H1 (cell line): ENCODE data around the gene CMIP. TPM values are rescaled to one million over a fixed set of nuclear protein-coding genes. Genes with fewer than 3 reads are reported as not detected.

Experiments
- CTCF ChIA-PET: fragments of 300-600 bp; sonication (Branson Sonifier 250); formaldehyde crosslinking; loops from one replicate; lab custom pipeline; 2021; ENCODE audit not compliant: partially characterized antibody; lab: Charles Lee
- POLR2A ChIA-PET: fragments of 300-600 bp; sonication (Branson Sonifier 250); formaldehyde crosslinking; loops from one replicate; lab custom pipeline; 2021; ENCODE audit warnings: inconsistent platforms; ENCODE audit not compliant: partially characterized antibody; lab: Charles Lee
- DNase-seq, 2 experiments: peaks; one replicate each; pipeline versions ENCODE4 v3.0.0 to v3.0.0-alpha.2; 2010 to 2022; ENCODE audit warnings: low spot score in 2 of 2, low read depth in 1 of 2, mixed read lengths in 1 of 2
- FAIRE-seq: peaks from 2 replicates; lab custom pipeline; 2011; peaks lifted over from hg19 to GRCh38; lab: Jason Lieb, UNC
- H2AFZ ChIP-seq: 2 replicates; pipeline ENCODE4 v1.8.1; 2012; ENCODE audit warnings: low read length, inconsistent platforms
- H2AK5ac ChIP-seq: 2 replicates; pipeline ENCODE4 v1.6.1; 2013; ENCODE audit warnings: low read depth, low read length
- H2BK120ac ChIP-seq: replicated peaks from 2 replicates; pipeline ENCODE3; 2013; ENCODE audit warnings: low read depth, low read length, inconsistent platforms
- H2BK12ac ChIP-seq: 2 replicates; pipeline ENCODE4 v1.6.1; 2013; ENCODE audit warnings: low read depth, low read length
- H2BK15ac ChIP-seq: 2 replicates; pipeline ENCODE4 v1.6.1; 2013; ENCODE audit warnings: low read length
- H2BK20ac ChIP-seq: 2 replicates; pipeline ENCODE4 v1.6.1; 2013; ENCODE audit warnings: low read length
- H2BK5ac ChIP-seq: 2 replicates; pipeline ENCODE4 v1.6.1; 2013; ENCODE audit warnings: low read depth, low read length
- H3K14ac ChIP-seq: 2 replicates; pipeline ENCODE4 v1.6.1; 2013; ENCODE audit warnings: inconsistent platforms; ENCODE audit not compliant: insufficient read length
- H3K18ac ChIP-seq: 2 replicates; pipeline ENCODE4 v1.6.1; 2013; ENCODE audit warnings: low read length; ENCODE audit errors: extremely low read depth
- H3K23ac ChIP-seq: 2 replicates; pipeline ENCODE4 v1.6.1; 2013; ENCODE audit warnings: inconsistent platforms; ENCODE audit not compliant: insufficient read length
- H3K23me2 ChIP-seq: 2 replicates; pipeline ENCODE4 v1.6.1; 2013; ENCODE audit warnings: low read depth, low read length
- H3K27ac ChIP-seq: 2 replicates; pipeline ENCODE4 v1.6.1; 2011; ENCODE audit warnings: low read depth, low read length, inconsistent platforms
- H3K27me3 ChIP-seq, 4 experiments: replicated peaks in 1 of 4; 1 replicate in 1 of 4; 2 replicates in 3 of 4; pipeline versions ENCODE4 v1.6.1 to v1.8.1; 2011 to 2013; ENCODE audit warnings: low read length in 3 of 4, mild to moderate bottlenecking in 3 of 4, inconsistent platforms in 2 of 4, mixed read lengths in 2 of 4, moderate library complexity in 1 of 4; ENCODE audit not compliant: control insufficient read depth in 3 of 4, insufficient read depth in 3 of 4; ENCODE audit errors: extremely low read depth in 1 of 4
- H3K36me3 ChIP-seq, 4 experiments: 2 replicates each; pipeline versions ENCODE4 v1.6.1 to v1.8.1; 2011 to 2013; ENCODE audit warnings: mild to moderate bottlenecking in 4 of 4, low read length in 3 of 4, moderate library complexity in 2 of 4, control low read depth in 1 of 4, inconsistent platforms in 1 of 4; ENCODE audit not compliant: insufficient read depth in 4 of 4, control insufficient read depth in 2 of 4
- H3K4ac ChIP-seq: replicated peaks from 2 replicates; pipeline ENCODE3; 2013; ENCODE audit warnings: low read length, low read depth, mixed read lengths, inconsistent platforms; ENCODE audit not compliant: insufficient read length
- H3K4me1 ChIP-seq, 4 experiments: replicated peaks in 1 of 4; 1 replicate in 1 of 4; 2 replicates in 3 of 4; pipeline versions ENCODE4 v1.6.1 to v1.8.1; 2011 to 2013; ENCODE audit warnings: low read length in 3 of 4, inconsistent platforms in 2 of 4, mixed read lengths in 1 of 4; ENCODE audit not compliant: insufficient read depth in 4 of 4, control insufficient read depth in 3 of 4
- H3K4me2 ChIP-seq, 2 experiments: 2 replicates each; pipeline versions ENCODE4 v1.6.1 to v1.8.1; 2011 to 2013; ENCODE audit warnings: low read depth in 2 of 2, low read length in 2 of 2, control low read depth in 1 of 2, inconsistent platforms in 1 of 2, mild to moderate bottlenecking in 1 of 2; ENCODE audit not compliant: insufficient read depth in 1 of 2
- H3K4me3 ChIP-seq, 4 experiments: fragments of 200-600, 300-600 bp in 1 of 4; sonication (generic), shearing (Covaris generic), sonication (Bioruptor Twin) in 1 of 4; 2 replicates each; pipeline versions ENCODE4 v1.5.1 to v1.8.1; 2011 to 2016; ENCODE audit warnings: low read length in 4 of 4, low read depth in 3 of 4, control low read depth in 2 of 4, inconsistent platforms in 2 of 4, mild to moderate bottlenecking in 2 of 4, mixed read lengths in 1 of 4, moderate library complexity in 1 of 4; ENCODE audit not compliant: insufficient read depth in 2 of 4; ENCODE audit errors: extremely low read depth in 1 of 4
- H3K56ac ChIP-seq: replicated peaks from 2 replicates; pipeline ENCODE3; 2013; ENCODE audit warnings: low read depth, mild to moderate bottlenecking, mixed read lengths, low read length, inconsistent platforms; ENCODE audit not compliant: insufficient read length
- H3K79me1 ChIP-seq: 2 replicates; pipeline ENCODE4 v1.6.1; 2013; ENCODE audit warnings: low read depth, low read length, control low read depth
- H3K79me2 ChIP-seq, 2 experiments: 2 replicates each; pipeline versions ENCODE4 v1.6.1 to v1.8.1; 2012 to 2013; ENCODE audit warnings: low read length in 2 of 2, mild to moderate bottlenecking in 2 of 2, inconsistent platforms in 1 of 2; ENCODE audit not compliant: insufficient read depth in 2 of 2, control insufficient read depth in 1 of 2
- H3K9ac ChIP-seq, 4 experiments: replicated peaks in 1 of 4; 1 replicate in 1 of 4; 2 replicates in 3 of 4; pipeline versions ENCODE4 v1.6.1 to v1.8.1; 2011 to 2013; ENCODE audit warnings: low read depth in 3 of 4, low read length in 3 of 4, control low read depth in 2 of 4, mild to moderate bottlenecking in 2 of 4, moderate library complexity in 2 of 4, inconsistent platforms in 1 of 4; ENCODE audit errors: extremely low read depth in 1 of 4
- H3K9me3 ChIP-seq, 2 experiments: 2 replicates each; pipeline versions ENCODE4 v1.6.1 to v1.8.1; 2012 to 2013; ENCODE audit warnings: mild to moderate bottlenecking in 2 of 2, moderate library complexity in 2 of 2, control low read depth in 1 of 2, inconsistent platforms in 1 of 2, low read depth in 1 of 2, low read length in 1 of 2, mixed read lengths in 1 of 2; ENCODE audit not compliant: insufficient read depth in 2 of 2
- H4K20me1 ChIP-seq, 2 experiments: replicated peaks in 1 of 2; 2 replicates each; pipeline versions ENCODE3 to v1.8.1; 2011 to 2013; ENCODE audit warnings: inconsistent platforms in 2 of 2, low read length in 2 of 2, mild to moderate bottlenecking in 1 of 2; ENCODE audit not compliant: insufficient read depth in 2 of 2, control insufficient read depth in 1 of 2
- H4K5ac ChIP-seq: 2 replicates; pipeline ENCODE4 v1.6.1; 2013; ENCODE audit warnings: low read length, low read depth, mixed read lengths, inconsistent platforms; ENCODE audit not compliant: insufficient read length
- H4K8ac ChIP-seq: 2 replicates; pipeline ENCODE4 v1.8.0; 2013; ENCODE audit warnings: mild to moderate bottlenecking, moderate library complexity, low read length, inconsistent platforms; ENCODE audit not compliant: insufficient read depth; ENCODE audit errors: extremely low read depth
- H4K91ac ChIP-seq: replicated peaks from 2 replicates; pipeline ENCODE3; 2013; ENCODE audit warnings: low read length, mixed read lengths, inconsistent platforms; ENCODE audit not compliant: insufficient read length
- CHD2 ChIP-seq: IDR thresholded peaks from 2 replicates; pipeline ENCODE4 v1.6.1; 2012; ENCODE audit warnings: low read length, improper control_type of control experiment
- EGR1 ChIP-seq: IDR thresholded peaks from 2 replicates; pipeline ENCODE4 v1.6.1; 2011; ENCODE audit warnings: low read depth, low read length, borderline replicate concordance
- EP300 ChIP-seq, 2 experiments: IDR thresholded peaks; 1 replicate in 1 of 2; 2 replicates in 1 of 2; pipeline ENCODE4 v1.6.1; 2011 to 2012; ENCODE audit warnings: low read depth in 2 of 2, low read length in 2 of 2, mild to moderate bottlenecking in 2 of 2, borderline replicate concordance in 1 of 2, inconsistent platforms in 1 of 2, moderate library complexity in 1 of 2
- JUND ChIP-seq: IDR thresholded peaks from 2 replicates; pipeline ENCODE4 v1.6.1; 2011; ENCODE audit warnings: mild to moderate bottlenecking, improper control_type of control experiment, low read length
- NANOG ChIP-seq: IDR thresholded peaks from 2 replicates; pipeline ENCODE4 v1.6.1; 2011; ENCODE audit warnings: low read length, low read depth, mild to moderate bottlenecking, inconsistent platforms; ENCODE audit not compliant: insufficient read depth, poor library complexity, severe bottlenecking
- POLR2A ChIP-seq, 2 experiments: IDR thresholded peaks; 1 replicate in 1 of 2; 2 replicates in 1 of 2; pipeline ENCODE4 v1.6.1; 2011; ENCODE audit warnings: low read depth in 2 of 2, low read length in 2 of 2, mild to moderate bottlenecking in 2 of 2; ENCODE audit errors: control extremely low read depth in 1 of 2
- POLR2AphosphoS5 ChIP-seq: IDR thresholded peaks from 2 replicates; pipeline ENCODE4 v1.6.1; 2011; ENCODE audit warnings: low read depth, low read length
- SAP30 ChIP-seq: fragments of 300-600 bp; sonication (generic); IDR thresholded peaks from 2 replicates; pipeline ENCODE4 v1.7.1; 2012; ENCODE audit warnings: low read length, moderate library complexity, mild to moderate bottlenecking, inconsistent platforms; ENCODE audit not compliant: insufficient read depth, insufficient replicate concordance
- SIX5 ChIP-seq: IDR thresholded peaks from 2 replicates; pipeline ENCODE4 v1.6.1; 2011; ENCODE audit warnings: mild to moderate bottlenecking, low read depth, low read length
- SP1 ChIP-seq: IDR thresholded peaks from 2 replicates; pipeline ENCODE4 v1.6.1; 2011; ENCODE audit warnings: low read depth, low read length
- TCF12 ChIP-seq: IDR thresholded peaks from 2 replicates; pipeline ENCODE4 v1.6.1; 2011; ENCODE audit warnings: low read depth, mild to moderate bottlenecking, low read length
- WGBS, 2 experiments: shearing (Covaris generic) in 1 of 2; methylation state at CpG; one replicate each; pipeline versions ENCODE4 v1.1.6 to v1.1.7; 2013 to 2015; ENCODE audit warnings: low lambda C conversion rate in 2 of 2, mixed read lengths in 2 of 2, inconsistent platforms in 1 of 2, low coverage in 1 of 2, missing lambda C conversion rate in 1 of 2; ENCODE audit not compliant: insufficient replicate concordance in 2 of 2, insufficient coverage in 1 of 2, insufficient read length in 1 of 2; ENCODE audit errors: extremely low coverage in 1 of 2, missing lambda C conversion rate in 1 of 2; 5-methylcytosine and 5-hydroxymethylcytosine counted together
- polyA plus RNA-seq, 7 experiments: library from polyadenylated mRNA; depleted of rRNA in 3 of 7; stranded (reverse) in 5 of 7; unstranded in 2 of 7; fragments of >200 nt in 5 of 7; fragments of 200-250 nt in 2 of 7; gene quantifications; 1 replicate in 5 of 7; 2 replicates in 1 of 7; 4 replicates in 1 of 7; pipeline versions ENCODE4 v1.2.1 to v1.2.3, GENCODE V29; 2011 to 2013; ENCODE audit warnings: missing spikeins in 2 of 7, mixed read lengths in 2 of 7
- total RNA-seq: library from RNA; stranded (reverse); fragmentation: NEBNext Ultra II Directional; extraction: Animal tissue kit (Norgen Biotek cat#: 25700); gene quantifications from 2 replicates; pipeline ENCODE4 v1.2.1, GENCODE V29; 2021
- TF ChIP-seq, protein P1 (sequence below): IDR thresholded peaks from 2 replicates; pipeline ENCODE4 v1.6.1; 2011; ENCODE audit warnings: low read depth, mild to moderate bottlenecking, low read length; ENCODE audit not compliant: insufficient read depth
- TF ChIP-seq, protein P2 (sequence below): IDR thresholded peaks from 2 replicates; pipeline ENCODE4 v1.6.1; 2011; ENCODE audit warnings: low read length, improper control_type of control experiment

The CMIP gene
- total and polyA plus RNA-seq, 2 of the 8 experiments (the other 6 are each of a cell fraction or from before 2014, with no cell fraction given): 7.9 to 53.2 TPM

DNA sequence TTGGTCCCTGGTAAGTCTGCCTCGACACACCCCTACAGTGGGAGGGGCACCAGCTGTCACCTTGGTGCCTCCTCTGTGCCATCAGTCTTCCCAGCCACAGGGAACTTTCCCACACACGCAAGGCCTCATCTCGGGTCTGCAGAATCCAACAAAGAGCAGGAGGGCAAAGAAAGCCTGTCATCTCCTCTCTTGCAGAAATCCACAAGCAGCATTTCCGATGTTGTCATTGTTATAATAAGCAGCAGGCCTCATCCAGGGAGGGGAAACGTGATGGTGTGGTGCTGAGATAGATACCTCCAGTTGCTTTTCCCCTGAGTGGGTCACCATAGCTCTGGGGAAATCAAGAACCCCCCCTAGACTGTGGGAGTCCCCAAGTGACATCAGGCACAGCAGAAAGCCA is 110.4 kb downstream of the CMIP start:
- Histone ChIP-seq H3K9me3 (no peaks in the 10 kb centered on the region), H3K36me3 (no peaks in the 10 kb centered on the region), H2BK5ac (no peak overlapping the region), H3K27me3 (no peaks in the 10 kb centered on the region), H4K8ac (no peak overlapping the region), H3K4ac (no peak overlapping the region), H2BK120ac (no peak overlapping the region), H2AK5ac (no peak overlapping the region), H2BK15ac (no peak overlapping the region), H2BK12ac (no peak overlapping the region), H4K5ac (no peak overlapping the region), H3K4me3 (no peak overlapping the region), H3K18ac (no peak overlapping the region), H4K20me1 (peaks cover 20 to 26% of the 10 kb centered on the region in 2 experiments), H3K9ac (no peak overlapping the region), H3K4me1 (peaks cover 0 to 7% (median 3%) of the 10 kb centered on the region in 4 experiments; a peak in 4 of 7 replicates), H3K79me1 (peaks cover 39% of the 10 kb centered on the region), H3K56ac (no peak overlapping the region), H3K23ac (no peak overlapping the region), H3K14ac (no peak overlapping the region), H3K79me2 (peaks cover 0 to 87% of the 10 kb centered on the region in 2 experiments), H2AFZ (no peak overlapping the region), H2BK20ac (no peak overlapping the region), H3K23me2 (no peaks in the 10 kb centered on the region), H3K27ac (no peak overlapping the region), H4K91ac (no peak overlapping the region), H3K4me2 (no peak overlapping the region)
- WGBS, 2 experiments: 88% methylated on average over 5 of the region's 5 CpGs; no CpG with 5 or more reads in 1 of the 2 experiments
- FAIRE-seq (no peak), DNase-seq (no peak)
- POLR2A ChIA-PET: interaction anchor here (0.7 to 1.4 kb wide), 2 partner anchors 10 to 15 kb away, joined by 3 to 4 read pairs; no protein-coding TSS in a partner anchor
- CTCF ChIA-PET: interaction anchor here (0.6 to 1.3 kb wide), 5 partner anchors 11 to 191 kb away, joined by 3 to 4 read pairs (median 3); no protein-coding TSS in a partner anchor
- TF ChIP-seq NANOG: no peak
- TF ChIP-seq JUND: no peak
- TF ChIP-seq CHD2: no peak
- TF ChIP-seq, protein P1, sequence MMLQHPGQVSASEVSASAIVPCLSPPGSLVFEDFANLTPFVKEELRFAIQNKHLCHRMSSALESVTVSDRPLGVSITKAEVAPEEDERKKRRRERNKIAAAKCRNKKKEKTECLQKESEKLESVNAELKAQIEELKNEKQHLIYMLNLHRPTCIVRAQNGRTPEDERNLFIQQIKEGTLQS: no peak
- TF ChIP-seq EGR1: no peak
- no peak for TF ChIP-seq TCF12
- TF ChIP-seq, protein P2, sequence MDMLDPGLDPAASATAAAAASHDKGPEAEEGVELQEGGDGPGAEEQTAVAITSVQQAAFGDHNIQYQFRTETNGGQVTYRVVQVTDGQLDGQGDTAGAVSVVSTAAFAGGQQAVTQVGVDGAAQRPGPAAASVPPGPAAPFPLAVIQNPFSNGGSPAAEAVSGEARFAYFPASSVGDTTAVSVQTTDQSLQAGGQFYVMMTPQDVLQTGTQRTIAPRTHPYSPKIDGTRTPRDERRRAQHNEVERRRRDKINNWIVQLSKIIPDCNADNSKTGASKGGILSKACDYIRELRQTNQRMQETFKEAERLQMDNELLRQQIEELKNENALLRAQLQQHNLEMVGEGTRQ: no peak
- no peak for TF ChIP-seq EP300 (IDR thresholded peaks at IDR 0.05; ENCODE audit: borderline replicate concordance in 1 of 2, low read depth in 2 of 2, low read length in 2 of 2)
- TF ChIP-seq SAP30: no peak
- no peak for TF ChIP-seq SIX5
- TF ChIP-seq SP1: no peak
- TF ChIP-seq POLR2A (IDR thresholded peaks at IDR 0.05; ENCODE audit: control extremely low read depth in 1 of 2, low read depth in 2 of 2, low read length in 2 of 2): no peak
- TF ChIP-seq POLR2AphosphoS5: no peak
